Hematopoietic multipotent progenitor cell treated with erythropoietin and hydrocortisone succinate and interleukin-3 and kit ligand, for 6 days (in vitro differentiated cells): Measurements from ENCODE around the gene GULP1.

ENCODE experiments used
- DNase-seq: peaks from one replicate; pipeline ENCODE4 v3.0.0-alpha.2; 2015

The GULP1 gene

DNA sequence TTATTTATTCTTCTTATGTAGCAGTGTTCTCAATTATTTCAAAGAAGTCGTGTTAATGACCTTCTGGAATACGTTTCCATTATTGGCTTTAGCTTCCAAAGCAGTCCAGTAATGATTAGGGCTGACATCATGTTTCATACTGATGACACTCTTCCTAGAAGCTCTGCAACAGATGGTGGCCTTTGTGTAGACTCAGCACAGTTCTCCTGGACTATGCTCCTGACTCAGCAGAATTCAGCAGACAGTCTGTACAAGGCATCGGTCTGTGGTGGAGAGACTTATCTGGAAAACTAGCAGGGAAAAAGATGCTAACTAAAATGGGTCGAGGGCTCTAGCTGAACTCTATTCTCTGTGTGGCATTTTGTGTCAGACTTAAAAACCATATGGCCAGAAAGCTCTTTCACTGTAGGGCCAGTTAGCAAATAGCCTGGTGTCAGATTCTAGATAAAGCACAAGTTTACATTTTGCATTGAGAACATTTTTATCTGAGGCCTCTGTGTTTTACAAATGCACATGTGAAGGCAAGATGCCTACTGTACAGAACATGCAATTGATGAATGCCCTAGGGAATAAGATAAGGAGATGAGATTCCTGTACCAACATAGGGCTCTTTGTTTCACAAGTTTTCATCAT, 35.1 kb downstream of the GULP1 start:
- DNase-seq = no peak

DNA sequence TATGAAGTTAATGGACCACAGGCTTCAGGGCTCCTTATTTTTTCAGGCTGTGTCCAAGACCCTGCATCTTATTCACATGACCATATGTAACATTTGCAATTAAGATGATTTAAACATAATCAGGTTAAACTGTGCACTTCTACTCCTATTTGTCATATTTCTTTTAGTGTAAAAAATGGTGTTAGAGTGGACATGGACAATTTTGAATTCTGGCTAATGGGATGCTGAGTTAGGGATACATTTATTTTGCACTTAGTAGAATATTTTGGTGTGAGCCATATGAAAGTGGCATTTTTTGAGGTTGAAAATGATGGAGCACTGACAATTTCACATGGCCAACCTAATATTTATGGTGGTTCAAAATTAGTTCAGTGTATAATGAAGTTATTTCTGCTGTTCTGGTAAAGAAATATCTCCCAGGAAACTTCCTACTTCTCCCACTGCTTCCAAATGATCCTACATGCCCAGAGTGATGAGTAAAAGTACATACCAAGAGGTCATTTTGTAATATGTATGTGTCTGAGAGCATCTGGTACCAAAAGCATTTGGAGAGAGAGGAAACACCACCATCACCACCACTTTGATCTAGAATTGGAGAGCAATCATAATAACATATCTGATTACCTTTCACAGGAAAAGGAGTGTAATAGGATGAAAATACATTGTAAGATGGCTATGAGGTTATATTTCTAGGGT, 36.0 kb downstream of the GULP1 start:
- DNase-seq = no peak

DNA sequence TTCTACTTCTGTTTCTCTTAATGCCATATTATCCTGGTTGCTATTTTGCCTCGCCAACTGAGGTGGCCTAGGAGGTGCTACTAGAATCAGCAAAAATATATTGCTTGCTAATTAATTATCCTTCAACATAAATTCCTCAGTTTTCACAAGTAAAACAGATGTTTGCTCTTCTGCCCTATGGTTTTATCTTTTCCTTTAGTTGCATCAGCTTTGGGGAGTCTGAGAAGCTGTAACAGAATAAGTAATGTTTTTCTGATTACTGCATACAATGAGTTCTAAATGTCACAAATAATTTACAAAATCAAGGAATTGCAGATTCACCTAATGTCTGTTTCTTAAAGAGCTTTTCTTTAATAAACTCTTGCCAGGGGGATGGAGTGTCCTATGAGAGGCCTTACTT, 36.7 kb downstream of the GULP1 start:
- DNase-seq = no peak

DNA sequence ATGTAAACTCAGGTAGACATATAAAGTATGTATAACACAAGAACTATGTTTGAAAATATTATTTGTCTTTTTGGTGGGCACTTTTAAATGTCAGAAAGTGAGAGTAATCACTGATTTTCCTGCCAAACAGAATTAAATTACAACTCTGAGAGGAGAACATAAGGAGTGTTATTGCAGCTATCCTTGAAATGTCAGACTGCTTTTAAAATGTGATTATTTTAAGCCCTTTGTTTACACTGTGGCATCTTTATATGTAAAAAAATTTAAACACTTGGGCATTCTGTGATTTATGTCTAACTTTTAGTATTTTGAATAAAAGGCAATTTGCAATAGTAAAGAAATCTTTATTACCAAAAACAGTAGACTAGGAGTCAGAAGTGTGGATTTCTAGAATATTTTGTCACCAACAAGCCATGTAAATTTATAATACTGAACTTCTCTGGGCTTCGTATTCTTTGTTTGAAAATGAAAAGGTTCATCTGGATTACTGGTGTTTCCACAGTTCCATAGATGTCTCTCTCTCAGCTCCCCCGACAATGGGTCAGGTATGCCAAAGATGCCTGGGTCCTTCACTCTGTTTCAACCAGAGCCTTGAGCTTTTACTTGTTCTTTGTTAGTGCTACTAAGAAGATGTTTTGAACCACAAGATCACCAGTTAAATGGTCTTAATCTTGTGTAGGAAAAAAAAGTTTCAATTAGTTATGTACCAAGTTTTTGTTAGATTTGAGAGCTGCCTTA, 38.8 kb downstream of the GULP1 start:
- no peak for DNase-seq

DNA sequence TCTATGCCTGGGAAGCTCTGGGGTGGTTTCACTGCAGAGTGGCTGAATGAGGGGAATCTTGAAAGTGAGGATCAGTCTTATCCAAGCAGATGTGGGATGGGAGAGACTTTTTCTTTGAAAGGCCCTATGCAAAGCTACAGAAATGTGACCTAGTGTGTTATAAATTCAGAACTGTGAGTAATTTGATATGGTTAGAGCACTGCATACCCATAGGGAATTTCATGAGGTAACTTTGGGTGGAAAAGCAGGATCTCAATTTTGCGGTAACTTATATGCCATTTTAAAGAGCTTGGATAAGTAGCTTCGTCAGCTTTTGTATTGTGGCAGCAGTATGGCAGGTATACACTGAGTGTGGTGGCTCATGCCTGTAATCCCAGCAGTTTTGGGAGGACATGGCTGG, 40.9 kb downstream of the GULP1 start:
- no peak for DNase-seq

DNA sequence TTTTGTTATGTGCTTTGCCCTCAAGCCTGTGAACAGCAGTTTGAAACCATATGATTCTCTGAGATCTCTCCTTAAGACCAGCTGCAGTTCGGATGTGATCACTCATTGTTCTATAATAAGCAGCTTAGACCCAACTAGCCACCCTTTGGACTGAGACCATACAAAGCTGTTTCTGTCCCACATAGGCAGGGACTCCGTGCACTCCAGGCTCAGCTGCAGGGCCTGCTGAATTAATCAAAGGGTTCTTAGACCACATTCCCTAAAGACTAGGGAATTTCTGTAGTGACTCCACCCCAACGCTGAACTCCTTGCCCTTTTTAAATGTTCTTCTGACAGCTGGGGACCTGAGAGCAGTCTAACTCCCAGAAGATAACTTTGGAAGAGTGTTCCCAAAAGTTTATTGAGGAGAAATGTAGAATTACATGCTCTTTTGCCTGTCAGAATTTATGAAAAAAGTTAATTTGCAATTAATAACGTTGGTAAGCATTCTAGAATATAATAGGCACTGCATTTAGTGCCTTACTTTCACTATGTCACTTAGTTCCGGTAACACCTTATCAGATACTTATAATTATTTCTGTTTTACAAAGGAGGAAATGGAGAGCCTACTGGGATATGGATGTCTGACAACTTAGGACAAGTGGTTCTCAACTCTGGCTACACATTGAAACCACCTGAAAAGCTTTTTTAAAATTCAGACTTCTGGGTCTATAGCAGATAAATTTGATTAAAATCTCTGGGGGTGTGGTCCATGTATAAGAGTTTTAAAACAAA, 42.3 kb downstream of the GULP1 start:
- DNase-seq = no peak

DNA sequence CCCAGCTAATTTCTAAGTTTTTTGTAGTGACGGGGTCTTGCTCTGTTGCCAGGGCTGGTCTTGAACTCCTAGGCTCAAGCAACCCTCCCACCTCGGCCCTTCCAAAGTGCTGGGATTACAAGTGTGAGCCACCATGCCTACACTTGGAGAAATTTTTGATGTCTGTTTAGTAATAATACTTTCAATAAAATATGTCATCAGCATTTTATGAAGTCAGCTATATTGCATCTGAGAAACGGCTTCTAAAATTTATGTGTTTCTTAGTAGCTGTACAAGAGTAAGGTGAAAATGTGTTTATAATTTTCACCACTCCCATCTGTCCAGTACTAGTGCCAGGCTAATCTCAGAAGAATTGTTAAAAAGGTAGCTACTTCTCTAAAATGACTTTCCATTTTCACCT, 46.8 kb downstream of the GULP1 start:
- no peak for DNase-seq

DNA sequence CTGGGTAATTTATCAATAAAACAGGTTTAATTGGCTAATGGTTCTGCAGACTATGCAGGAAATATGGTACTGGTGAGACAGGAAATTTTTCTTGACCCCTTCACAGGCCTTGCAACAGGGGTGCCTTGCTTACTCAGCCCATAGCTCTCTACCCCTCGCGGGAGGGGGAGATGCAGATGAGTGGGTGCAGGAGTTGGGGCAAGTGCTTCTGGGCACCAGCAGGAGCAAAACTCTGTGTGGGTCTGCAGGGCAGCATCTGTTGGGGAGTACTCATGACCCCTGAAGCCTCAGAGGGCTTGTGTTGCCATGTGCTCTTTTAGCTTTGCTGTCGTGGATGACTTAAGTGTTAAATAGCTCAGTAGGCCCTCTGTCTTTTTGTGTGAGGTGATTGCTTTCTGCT, 48.6 kb downstream of the GULP1 start:
- no peak for DNase-seq

DNA sequence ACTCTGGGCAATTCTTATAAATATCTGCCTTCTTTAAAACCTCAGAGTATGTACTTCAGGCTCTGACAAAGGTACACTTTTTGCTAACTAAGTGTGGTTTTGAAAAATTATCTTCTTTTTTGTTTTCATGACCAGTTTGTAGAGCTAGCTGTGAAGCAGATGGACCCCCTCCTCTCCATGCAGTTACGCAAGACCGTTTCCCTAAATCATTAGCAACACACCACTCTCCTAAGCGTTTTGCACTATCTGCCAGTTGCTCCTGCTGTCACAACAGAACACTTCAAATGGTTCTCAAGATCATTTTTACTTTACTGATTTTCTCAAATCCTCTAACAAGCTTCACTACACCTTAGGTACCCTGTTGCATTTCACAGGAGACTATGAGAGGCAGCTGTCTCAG, 53.3 kb downstream of the GULP1 start:
- DNase-seq = peak; percentile 10

DNA sequence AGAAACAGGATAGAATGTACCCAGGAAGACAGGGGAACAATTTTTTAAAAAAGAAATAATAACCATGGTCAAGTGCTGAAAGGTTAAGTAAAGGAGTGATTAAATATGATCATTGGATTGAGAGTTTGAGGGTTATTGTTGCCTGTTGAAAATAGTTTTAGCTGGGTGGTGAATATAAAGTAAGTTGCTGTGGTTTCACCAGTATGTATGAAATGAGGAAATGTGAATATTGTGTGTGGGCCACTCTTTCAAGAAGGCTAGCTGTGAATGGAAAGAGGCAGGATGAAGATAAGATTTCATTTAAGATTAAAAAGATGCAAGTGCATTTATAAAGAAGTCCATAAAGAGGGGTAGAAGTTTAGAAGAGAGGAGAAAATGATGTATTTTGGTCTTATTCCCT, 53.8 kb downstream of the GULP1 start:
- peak; percentile 5 for DNase-seq

DNA sequence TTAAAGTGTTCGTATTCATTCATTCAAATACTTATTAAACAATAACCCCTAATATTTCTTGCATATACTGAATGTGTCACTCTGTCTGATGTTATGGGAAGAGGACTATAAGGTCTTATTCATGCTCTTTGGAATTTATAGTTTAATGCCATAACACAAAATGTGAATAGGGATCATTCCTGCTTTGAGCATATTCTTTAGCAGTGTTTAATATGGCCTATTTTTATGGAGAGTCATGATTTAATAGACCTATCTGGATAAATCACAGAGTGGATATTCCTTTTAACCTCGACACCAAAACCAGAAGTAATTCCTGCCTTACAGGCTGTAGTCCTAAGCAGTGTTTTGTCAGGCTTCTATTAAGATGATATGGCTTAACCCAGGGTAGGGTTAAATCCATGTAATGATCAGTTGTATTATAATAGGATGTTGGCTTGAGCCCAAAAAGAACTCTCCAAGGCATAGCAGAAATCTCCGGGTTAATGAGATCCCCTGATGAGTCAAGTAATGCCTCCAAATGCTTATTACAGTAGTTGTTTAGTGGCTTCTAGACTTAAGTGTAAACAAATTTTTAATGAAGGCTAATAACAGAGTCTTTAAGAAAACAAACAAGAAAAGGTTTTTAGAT, 54.3 kb downstream of the GULP1 start:
- no peak for DNase-seq

DNA sequence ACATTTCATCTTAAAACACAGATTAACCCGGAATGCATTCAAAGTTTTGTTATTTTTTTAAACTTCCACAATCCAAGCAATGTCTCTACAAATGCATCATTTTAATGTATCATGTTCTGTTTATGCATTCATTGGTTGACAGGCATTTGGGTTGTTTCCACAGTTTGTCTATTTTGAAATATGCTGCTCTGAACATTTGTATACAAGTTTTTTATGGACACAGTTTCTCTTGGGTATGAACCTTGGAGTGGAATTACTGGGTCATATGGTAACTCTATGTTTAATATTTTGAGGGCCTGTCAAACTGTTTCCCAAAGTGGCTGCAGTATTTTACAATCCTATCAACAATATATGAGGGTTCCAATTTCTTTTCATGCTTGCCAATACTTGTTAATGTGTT, 57.3 kb downstream of the GULP1 start:
- DNase-seq = no peak

DNA sequence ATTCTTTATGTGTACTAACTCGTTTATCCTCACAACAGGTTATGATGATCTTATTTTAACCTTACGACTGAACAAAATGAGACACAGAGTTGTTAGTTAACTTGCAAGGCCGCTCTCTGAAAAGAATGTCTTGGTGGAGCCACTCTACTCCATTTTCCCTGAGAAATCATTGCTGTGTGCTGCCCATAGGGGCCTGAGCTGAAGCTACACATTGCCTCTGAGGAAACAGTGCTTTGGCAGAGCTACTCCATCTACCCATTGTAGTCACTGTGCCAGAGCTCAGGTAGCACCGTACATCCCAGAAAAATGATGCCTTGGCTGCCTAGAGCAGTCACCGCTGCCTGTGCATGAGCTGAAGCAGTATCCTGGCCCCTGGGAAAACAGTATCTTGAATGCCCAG, 61.6 kb downstream of the GULP1 start:
- DNase-seq = no peak

DNA sequence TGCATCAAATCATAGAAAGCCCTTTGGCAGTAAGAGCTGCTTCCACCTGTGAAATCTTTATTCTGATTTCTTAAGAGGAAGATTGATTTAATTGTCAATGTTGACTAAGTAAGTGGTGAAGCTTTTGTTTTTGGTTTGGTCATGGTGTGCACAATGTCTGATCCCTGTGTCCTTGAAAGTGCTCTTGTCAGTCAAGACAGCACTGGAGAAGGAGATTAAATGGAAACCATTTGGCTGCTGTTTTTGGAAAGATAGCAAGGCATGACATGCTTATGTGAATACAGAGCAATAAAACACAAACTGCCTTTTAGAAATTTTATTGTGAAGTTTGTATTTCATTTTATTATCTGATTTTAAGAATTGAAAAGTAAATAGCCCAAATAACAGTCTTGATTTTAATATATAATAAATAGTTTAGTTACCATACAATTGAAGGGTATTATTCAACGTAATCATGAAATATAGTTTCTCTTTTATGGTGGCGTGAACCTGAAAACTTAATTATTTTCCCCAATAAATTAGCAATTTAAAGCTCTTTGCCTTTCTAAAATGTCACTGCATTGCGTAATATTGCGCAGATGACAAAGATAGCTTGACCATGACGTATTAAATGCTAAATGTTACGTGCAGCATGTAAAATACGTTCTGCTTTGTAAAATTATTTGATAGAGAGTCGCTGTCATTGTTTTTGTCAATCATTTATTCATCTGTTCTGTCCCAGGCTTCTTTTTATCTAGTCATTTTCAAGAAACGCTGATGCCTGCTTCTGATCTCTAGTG, 69.0 kb downstream of the GULP1 start:
- no peak for DNase-seq

DNA sequence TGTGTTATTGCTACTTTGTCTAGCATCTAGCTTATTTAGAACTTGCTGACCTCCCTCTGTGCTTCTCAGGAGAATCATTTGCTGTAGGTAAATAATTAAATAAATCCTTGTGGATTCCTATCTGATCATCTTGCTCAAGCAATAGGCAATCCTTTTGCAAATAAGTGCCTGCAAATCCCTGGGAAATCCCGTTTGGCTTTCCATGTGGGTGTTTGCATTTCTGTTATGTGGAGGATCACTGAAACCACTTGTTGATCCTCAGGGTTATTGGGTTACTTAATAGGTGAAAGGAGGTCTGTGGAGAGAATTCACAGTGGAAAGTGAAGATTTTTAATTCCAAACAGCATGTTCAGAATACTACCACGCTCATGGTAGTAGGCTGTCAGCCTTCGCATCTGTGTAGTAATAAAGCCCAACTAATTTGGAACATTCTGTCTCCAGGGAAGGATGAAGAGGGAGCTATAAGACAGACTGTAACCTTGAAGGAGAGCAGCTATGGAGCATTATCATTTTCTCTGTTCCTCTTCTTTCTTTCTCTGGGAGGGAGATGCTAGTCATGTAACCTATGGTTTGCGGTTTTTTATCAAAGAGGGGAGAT, 72.5 kb downstream of the GULP1 start:
- DNase-seq = no peak

DNA sequence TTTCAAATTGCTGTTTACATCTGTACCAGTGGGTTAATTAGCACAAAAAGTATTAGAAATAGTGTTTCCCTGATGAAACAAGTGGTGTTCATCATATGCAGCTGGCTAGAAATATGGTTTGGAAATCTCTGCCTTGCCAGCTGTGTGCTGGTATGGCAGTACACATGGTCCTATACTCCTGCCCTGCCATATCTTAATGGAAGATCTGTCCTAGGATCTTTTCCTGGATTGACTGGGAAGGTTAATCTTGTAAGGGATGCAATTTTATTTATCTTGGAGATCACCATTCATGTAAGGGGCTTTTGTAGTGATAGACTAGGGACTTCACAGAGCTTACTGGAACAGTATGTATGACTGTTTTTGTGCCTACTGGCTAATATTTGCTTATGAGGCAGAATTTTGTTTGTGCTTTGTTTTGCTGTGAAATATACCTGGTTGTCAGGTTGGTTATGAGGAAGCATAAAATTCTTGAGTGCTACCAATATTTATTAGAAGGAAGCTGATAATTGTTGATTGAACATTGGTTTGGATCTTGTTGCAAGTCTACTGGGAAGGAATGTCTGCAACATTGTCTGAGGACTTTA, 73.5 kb downstream of the GULP1 start:
- no peak for DNase-seq

DNA sequence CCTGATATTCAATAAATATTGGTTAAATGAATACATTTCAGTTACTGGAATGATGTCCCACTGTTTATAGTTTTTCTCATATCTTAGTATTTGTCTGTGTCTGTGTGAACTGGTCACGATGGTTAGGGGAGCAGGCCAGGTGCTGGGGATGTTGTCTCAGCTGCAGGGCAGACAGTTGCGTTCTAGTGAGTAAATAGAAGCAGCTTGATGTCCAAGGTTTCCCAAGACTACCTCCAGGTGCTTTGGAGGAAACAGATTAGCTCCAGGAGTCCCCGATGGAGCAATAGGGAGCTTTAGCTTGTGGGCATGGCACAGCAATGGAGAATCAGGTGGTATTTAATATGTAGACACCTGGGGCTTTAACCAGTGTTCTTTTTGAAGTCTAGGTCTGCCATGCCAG, 75.5 kb downstream of the GULP1 start:
- no peak for DNase-seq

DNA sequence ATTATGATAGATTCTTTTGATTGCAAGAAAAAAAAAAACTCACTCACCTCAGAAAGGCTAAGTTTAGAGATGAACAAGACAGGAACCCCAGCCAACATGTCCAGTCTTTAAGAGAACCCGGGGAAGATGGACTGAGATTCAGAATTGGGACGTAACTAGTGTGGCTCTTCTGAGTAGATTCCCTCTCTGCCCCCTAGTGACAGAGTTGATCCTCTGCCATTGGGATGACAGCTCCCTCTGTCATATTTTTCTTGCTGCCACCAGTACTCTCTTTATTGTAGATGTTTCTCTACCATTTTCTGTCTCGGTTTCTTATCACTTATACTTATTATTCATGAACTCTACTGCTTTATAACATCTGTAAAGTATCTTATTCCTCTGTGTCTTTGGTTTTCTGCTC, 77.7 kb downstream of the GULP1 start:
- peak; percentile 62 for DNase-seq

DNA sequence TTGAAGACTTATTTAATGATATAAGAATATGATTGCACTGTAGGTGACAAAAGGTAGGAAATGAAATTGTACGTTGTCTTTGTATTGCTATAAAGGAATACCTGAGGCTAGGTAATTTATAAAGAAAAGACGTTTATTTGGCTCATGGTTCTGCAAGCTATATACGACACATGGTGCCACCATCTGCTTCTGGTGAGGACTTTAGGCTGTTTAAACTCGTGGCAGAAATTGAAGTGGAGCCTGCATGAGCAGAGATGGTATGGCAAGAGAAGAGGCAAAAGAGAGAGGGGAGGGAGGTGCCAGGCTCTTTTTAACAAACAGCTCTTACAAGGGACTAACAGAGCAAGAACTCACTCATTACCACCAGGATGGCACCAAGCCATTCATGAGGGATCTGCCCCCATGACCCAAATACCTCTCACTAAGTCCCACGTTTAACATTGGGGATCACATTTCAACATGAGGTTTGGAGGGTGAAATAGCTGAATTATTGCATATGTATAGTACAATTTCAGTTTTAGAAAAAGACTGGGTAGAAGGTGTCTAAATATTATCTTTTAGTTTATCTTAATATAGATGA, 86.8 kb downstream of the GULP1 start:
- DNase-seq = no peak

DNA sequence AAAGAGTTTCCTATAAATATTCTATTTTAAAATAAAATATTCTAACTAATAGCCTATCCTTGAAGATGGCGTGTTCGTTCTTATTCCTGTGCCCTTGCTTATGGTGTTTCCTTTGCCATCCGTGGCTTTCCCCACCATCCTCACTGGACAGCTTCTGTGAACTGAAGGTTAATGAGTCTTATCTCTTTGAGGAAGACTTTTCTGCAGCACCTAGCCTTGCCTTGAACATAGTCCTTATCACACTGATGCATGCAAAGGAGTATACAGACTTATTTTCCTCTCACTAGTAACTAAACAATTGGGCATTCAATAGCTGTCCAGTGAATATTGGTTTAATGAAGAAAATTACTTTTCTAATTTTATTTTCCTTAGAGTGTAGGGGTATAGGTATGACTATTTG, 88.1 kb downstream of the GULP1 start:
- DNase-seq = no peak

DNA sequence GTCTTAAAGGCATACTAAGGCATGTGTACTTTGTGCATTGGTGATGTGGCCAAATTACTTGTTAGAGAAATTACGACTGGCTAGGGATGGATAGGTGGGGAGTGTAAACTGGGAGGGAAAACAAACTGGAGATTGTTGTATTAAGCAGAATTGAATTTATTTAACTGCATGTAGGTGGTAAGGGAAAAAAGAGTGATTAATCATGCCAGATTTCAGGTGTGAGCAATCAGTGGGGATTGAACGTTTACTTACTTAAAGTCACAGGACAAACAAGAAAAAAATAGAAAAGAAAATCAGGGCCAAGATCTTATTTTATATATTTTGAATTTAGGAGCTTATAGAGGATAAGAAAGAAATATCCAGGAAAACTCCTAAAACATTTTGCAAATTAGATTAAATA, 88.6 kb downstream of the GULP1 start:
- no peak for DNase-seq
